ENCODE measurements around the gene SOX9.

SOX9 gene

GRCh38 chr17:72118335-72119076 lies 2.3 kb upstream of the SOX9 start:
- no peak overlapping the region for H3K4me2 ChIP-seq

GRCh38 chr17:72119077-72119872 lies 1.5 kb upstream of the SOX9 start:
- Histone ChIP-seq H3K27ac (no peak overlapping the region), H3K4me3 (no peak overlapping the region), H4K20me1 (no peaks in the 10 kb centered on the region), H3K4me2 (no peak overlapping the region), H3K4me1 (no peaks in the 10 kb centered on the region), H3K9me3 (peaks cover 67% of the 10 kb centered on the region), H3K9ac (no peak overlapping the region), H3K27me3 (peaks cover 34% of the 10 kb centered on the region), H3K36me3 (no peaks in the 10 kb centered on the region)
- no peak for TF ChIP-seq Cebpa-rat (IDR thresholded peaks at IDR 0.05)

More at GRCh38 chr17:72118335-72119076, 2.3 kb upstream of the SOX9 start:
- Histone ChIP-seq H3K27me3 (peaks cover 34% of the 10 kb centered on the region), H3K36me3 (no peaks in the 10 kb centered on the region), H3K9me3 (peaks cover 66% of the 10 kb centered on the region), H4K20me1 (no peaks in the 10 kb centered on the region), H3K4me1 (no peaks in the 10 kb centered on the region), H3K27ac (no peak overlapping the region), H3K9ac (no peak overlapping the region), H3K4me3 (no peak overlapping the region)
- TF ChIP-seq Cebpa-rat (IDR thresholded peaks at IDR 0.05): no peak

- Histone ChIP-seq H3K4me3 (no peak overlapping the region), H3K9me3 (peaks cover 67% of the 10 kb centered on the region), H4K20me1 (no peaks in the 10 kb centered on the region), H3K9ac (no peak overlapping the region), H3K27ac (no peak overlapping the region), H3K4me2 (no peak overlapping the region), H3K4me1 (no peaks in the 10 kb centered on the region), H3K36me3 (no peaks in the 10 kb centered on the region), H3K27me3 (peaks cover 34% of the 10 kb centered on the region)
- no peak for TF ChIP-seq Cebpa-rat (IDR thresholded peaks at IDR 0.05)
These were observed 763 bp upstream of the SOX9 start for GRCh38 chr17:72119873-72120641.

- no peaks in the 10 kb centered on the region for H3K36me3 ChIP-seq
- H3K27ac ChIP-seq: no peak overlapping the region
- TF ChIP-seq Cebpa-rat (IDR thresholded peaks at IDR 0.05): no peak
- no peak overlapping the region for H3K4me3 ChIP-seq
- no peak overlapping the region for H3K4me2 ChIP-seq
- H3K4me1 ChIP-seq: no peaks in the 10 kb centered on the region
- peaks cover 60% of the 10 kb centered on the region for H3K9me3 ChIP-seq
- no peak overlapping the region for H3K9ac ChIP-seq
- no peaks in the 10 kb centered on the region for H4K20me1 ChIP-seq
- peaks cover 34% of the 10 kb centered on the region for H3K27me3 ChIP-seq
These were observed 567 bp downstream of the SOX9 start for GRCh38 chr17:72121164-72122009.

GRCh38 chr17:72122010-72122764 lies 1.4 kb downstream of the SOX9 start:
- peaks cover 34% of the 10 kb centered on the region for H3K27me3 ChIP-seq
- H3K9me3 ChIP-seq: peaks cover 52% of the 10 kb centered on the region
- no peaks in the 10 kb centered on the region for H3K36me3 ChIP-seq
- H4K20me1 ChIP-seq: no peaks in the 10 kb centered on the region
- no peak overlapping the region for H3K9ac ChIP-seq
- H3K27ac ChIP-seq: no peak overlapping the region
- no peak for TF ChIP-seq Cebpa-rat (IDR thresholded peaks at IDR 0.05)
- no peaks in the 10 kb centered on the region for H3K4me1 ChIP-seq
- no peak overlapping the region for H3K4me3 ChIP-seq
- no peak overlapping the region for H3K4me2 ChIP-seq

GRCh38 chr17:72122765-72123529 lies 2.1 kb downstream of the SOX9 start:
- Histone ChIP-seq H3K4me2 (no peak overlapping the region), H3K4me3 (no peak overlapping the region), H4K20me1 (no peaks in the 10 kb centered on the region), H3K27me3 (peaks cover 34% of the 10 kb centered on the region), H3K36me3 (no peaks in the 10 kb centered on the region), H3K4me1 (no peaks in the 10 kb centered on the region), H3K27ac (no peak overlapping the region), H3K9ac (no peak overlapping the region), H3K9me3 (peaks cover 44% of the 10 kb centered on the region)
- no peak for TF ChIP-seq Cebpa-rat (IDR thresholded peaks at IDR 0.05)

GRCh38 chr17:72123530-72124437 lies 3.0 kb downstream of the SOX9 start:
- no peaks in the 10 kb centered on the region for H4K20me1 ChIP-seq
- no peak overlapping the region for H3K4me3 ChIP-seq
- H3K27me3 ChIP-seq: peaks cover 34% of the 10 kb centered on the region
- H3K27ac ChIP-seq: no peak overlapping the region
- H3K4me2 ChIP-seq: no peak overlapping the region
- no peak for TF ChIP-seq Cebpa-rat (IDR thresholded peaks at IDR 0.05)
- no peak overlapping the region for H3K9ac ChIP-seq
- no peaks in the 10 kb centered on the region for H3K4me1 ChIP-seq
- H3K36me3 ChIP-seq: no peaks in the 10 kb centered on the region
- H3K9me3 ChIP-seq: peaks cover 37% of the 10 kb centered on the region
